Ascending aorta (tissue), 2 donors: ENCODE data around the gene NHSL1. TPM values are rescaled to one million over a fixed set of nuclear protein-coding genes. Genes with fewer than 3 reads are reported as not detected.

Experiments used
- DNase-seq, 2 donors: peaks; one replicate each; pipeline ENCODE4 v3.0.0-alpha.2; 2019; ENCODE audit warnings: low spot score in 2 of 2
- H3K27ac ChIP-seq, 2 donors: fragments of 200-600 bp; sonication (generic); one replicate each; pipeline ENCODE4 v1.5.1; 2016 to 2017; ENCODE audit warnings: mild to moderate bottlenecking in 1 of 2
- H3K27me3 ChIP-seq: fragments of 200-600 bp; sonication (generic); one replicate; pipeline ENCODE4 v1.5.1; 2017
- H3K36me3 ChIP-seq, 2 donors: fragments of 200-600 bp; sonication (generic); one replicate each; pipeline ENCODE4 v1.5.1; 2016
- H3K4me1 ChIP-seq, 2 donors: fragments of 200-600 bp; sonication (generic); one replicate each; pipeline ENCODE4 v1.5.1; 2016 to 2017; ENCODE audit warnings: mild to moderate bottlenecking in 1 of 2
- H3K4me3 ChIP-seq, 2 donors: fragments of 200-600 bp; sonication (generic); one replicate each; pipeline ENCODE4 v1.5.1; 2016 to 2017; ENCODE audit warnings: mild to moderate bottlenecking in 1 of 2
- H3K9me3 ChIP-seq, 2 donors: fragments of 200-600 bp; sonication (generic); one replicate each; pipeline ENCODE4 v1.5.1; 2016
- intact Hi-C: fragments of 100-400 bp; cut with DNase I; formaldehyde crosslinking; loops from one replicate; pipeline ENCODE4 v1.15.1; 2023
- total RNA-seq: library from RNA; depleted of rRNA; stranded (reverse); fragments of >200 nt; gene quantifications from one replicate; pipeline ENCODE4 v1.1.0, GENCODE V29; 2016
- TF ChIP-seq, protein P1 (sequence below), 3 experiments: fragments of 200-600 bp in 2 of 3; fragments of 450-650 bp in 1 of 3; sonication (generic) in 2 of 3; IDR thresholded peaks; one replicate each; pipeline ENCODE4 v1.5.1; 2016 to 2019; ENCODE audit warnings: antibody characterized with exemption in 3 of 3, mild to moderate bottlenecking in 1 of 3, moderate library complexity in 1 of 3

The NHSL1 gene
- total RNA-seq, 1 donor from 2014 or later: 10.4 TPM

GRCh38 chr6:138397128-138398122 lies 101.9 kb downstream of the NHSL1 start:
- no peak overlapping the region for H3K27ac ChIP-seq
- H3K9me3 ChIP-seq: no peaks in the 10 kb centered on the region
- TF ChIP-seq, protein P1, sequence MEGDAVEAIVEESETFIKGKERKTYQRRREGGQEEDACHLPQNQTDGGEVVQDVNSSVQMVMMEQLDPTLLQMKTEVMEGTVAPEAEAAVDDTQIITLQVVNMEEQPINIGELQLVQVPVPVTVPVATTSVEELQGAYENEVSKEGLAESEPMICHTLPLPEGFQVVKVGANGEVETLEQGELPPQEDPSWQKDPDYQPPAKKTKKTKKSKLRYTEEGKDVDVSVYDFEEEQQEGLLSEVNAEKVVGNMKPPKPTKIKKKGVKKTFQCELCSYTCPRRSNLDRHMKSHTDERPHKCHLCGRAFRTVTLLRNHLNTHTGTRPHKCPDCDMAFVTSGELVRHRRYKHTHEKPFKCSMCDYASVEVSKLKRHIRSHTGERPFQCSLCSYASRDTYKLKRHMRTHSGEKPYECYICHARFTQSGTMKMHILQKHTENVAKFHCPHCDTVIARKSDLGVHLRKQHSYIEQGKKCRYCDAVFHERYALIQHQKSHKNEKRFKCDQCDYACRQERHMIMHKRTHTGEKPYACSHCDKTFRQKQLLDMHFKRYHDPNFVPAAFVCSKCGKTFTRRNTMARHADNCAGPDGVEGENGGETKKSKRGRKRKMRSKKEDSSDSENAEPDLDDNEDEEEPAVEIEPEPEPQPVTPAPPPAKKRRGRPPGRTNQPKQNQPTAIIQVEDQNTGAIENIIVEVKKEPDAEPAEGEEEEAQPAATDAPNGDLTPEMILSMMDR (IDR thresholded peaks at IDR 0.05): no peak
- H3K4me3 ChIP-seq: no peak overlapping the region
- intact Hi-C loops: no loop called here
- H3K36me3 ChIP-seq: no peaks in the 10 kb centered on the region
- no peak for DNase-seq
- no peaks in the 10 kb centered on the region for H3K4me1 ChIP-seq
- H3K27me3 ChIP-seq: no peaks in the 10 kb centered on the region

DNA sequence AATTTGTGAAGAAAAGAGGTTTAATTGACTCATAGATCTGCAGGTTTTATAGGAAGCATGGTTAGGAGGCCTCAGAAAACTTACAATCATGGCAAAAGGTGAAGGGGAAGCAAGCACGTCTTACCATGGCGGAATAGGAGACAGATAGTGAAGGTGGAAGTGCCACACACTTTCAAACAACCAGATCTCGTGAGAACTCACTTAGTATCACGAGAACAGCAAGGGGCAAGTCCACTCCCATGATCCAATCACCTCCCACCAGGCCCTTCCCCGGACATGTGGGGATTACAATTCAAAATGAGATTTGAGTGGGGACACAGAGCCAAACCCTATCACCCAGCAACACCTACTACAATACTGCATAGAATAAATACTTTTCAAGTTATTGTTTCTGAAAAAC lies 102.6 kb downstream of the NHSL1 start:
- DNase-seq: no peak

GRCh38 chr6:138393871-138394783 lies 105.2 kb downstream of the NHSL1 start:
- Histone ChIP-seq H3K4me3 (no peak overlapping the region), H3K27ac (no peak overlapping the region), H3K36me3 (no peaks in the 10 kb centered on the region), H3K27me3 (no peaks in the 10 kb centered on the region), H3K4me1 (no peaks in the 10 kb centered on the region), H3K9me3 (no peaks in the 10 kb centered on the region)
- intact Hi-C loops: no loop called here
- no peak for DNase-seq
- TF ChIP-seq, protein P1 (IDR thresholded peaks at IDR 0.05): no peak

More for the DNA sequence above, 102.6 kb downstream of the NHSL1 start:
- Histone ChIP-seq H3K4me3 (no peak overlapping the region), H3K4me1 (no peaks in the 10 kb centered on the region), H3K36me3 (no peaks in the 10 kb centered on the region), H3K9me3 (no peaks in the 10 kb centered on the region), H3K27ac (no peak overlapping the region), H3K27me3 (no peaks in the 10 kb centered on the region)
- TF ChIP-seq, protein P1 (IDR thresholded peaks at IDR 0.05): no peak
- intact Hi-C loops: no loop called here

DNA sequence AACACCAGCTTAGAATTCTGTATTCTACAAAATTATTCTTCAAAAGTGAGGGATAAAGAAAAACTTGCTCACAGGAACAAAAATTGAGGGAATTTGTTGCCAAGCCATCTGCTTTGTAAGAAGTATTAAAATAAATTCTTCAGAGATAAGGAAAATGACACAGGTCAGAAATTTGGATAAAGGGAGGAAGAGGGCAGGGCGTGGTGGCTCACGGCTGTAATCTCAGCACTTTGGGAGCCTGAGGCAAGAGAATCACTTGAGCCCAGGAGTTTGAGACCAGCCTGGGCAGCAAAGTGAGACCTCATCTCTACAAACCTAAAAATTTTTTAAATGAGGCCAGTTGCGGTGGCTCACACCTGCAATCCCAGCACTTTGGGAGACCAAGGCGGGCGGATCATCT lies 109.7 kb downstream of the NHSL1 start:
- Histone ChIP-seq H3K4me3 (no peak overlapping the region), H3K27ac (no peak overlapping the region), H3K9me3 (no peaks in the 10 kb centered on the region), H3K27me3 (no peaks in the 10 kb centered on the region), H3K4me1 (no peaks in the 10 kb centered on the region), H3K36me3 (no peaks in the 10 kb centered on the region)
- intact Hi-C loops: no loop called here
- TF ChIP-seq, protein P1 (IDR thresholded peaks at IDR 0.05): no peak
- DNase-seq: no peak

DNA sequence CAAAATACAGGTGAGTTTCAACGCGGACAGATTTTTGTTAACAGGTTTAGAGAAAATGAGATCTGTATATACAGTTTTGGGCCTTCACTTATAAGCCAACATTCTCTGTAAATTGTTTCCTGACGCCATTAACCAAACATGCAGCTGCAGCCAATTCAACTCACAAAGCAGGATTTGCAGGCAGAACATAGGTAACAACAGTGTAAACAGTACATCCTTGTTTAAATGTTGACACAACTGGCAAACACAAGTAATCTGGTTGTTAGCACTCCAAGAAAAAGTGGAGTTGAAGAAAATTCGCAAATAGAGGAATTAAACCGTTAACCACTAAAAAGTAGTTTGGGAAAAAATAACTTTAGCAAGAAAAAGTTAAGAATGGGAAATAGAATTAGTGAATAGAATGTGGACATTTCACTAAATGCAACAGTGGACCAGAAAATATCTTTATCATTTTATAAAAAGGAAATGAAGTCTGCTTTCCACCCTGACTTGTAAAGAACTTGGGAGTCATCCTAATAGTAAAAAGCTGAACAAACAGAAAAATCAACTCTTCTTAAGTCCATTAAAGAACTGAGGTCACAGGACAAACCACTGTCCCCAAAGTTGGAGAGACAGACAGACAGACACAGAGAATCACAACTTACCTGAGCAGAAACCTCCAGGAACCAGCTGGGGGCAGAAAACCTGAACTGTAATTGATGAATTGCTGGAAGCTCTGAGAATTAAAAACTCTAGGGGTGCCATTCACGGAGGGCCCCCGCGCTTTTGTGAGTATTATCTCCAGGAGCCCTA lies 111.5 kb downstream of the NHSL1 start:
- H3K9me3 ChIP-seq: no peaks in the 10 kb centered on the region
- H3K4me1 ChIP-seq: no peaks in the 10 kb centered on the region
- H3K27me3 ChIP-seq: no peaks in the 10 kb centered on the region
- intact Hi-C loops: no loop called here
- H3K36me3 ChIP-seq: no peaks in the 10 kb centered on the region
- TF ChIP-seq, protein P1 (IDR thresholded peaks at IDR 0.05): no peak
- no peak for DNase-seq
- no peak overlapping the region for H3K4me3 ChIP-seq
- H3K27ac ChIP-seq: no peak overlapping the region
